Measurements from ENCODE around the gene BCLAF3.

BCLAF3 gene

DNA sequence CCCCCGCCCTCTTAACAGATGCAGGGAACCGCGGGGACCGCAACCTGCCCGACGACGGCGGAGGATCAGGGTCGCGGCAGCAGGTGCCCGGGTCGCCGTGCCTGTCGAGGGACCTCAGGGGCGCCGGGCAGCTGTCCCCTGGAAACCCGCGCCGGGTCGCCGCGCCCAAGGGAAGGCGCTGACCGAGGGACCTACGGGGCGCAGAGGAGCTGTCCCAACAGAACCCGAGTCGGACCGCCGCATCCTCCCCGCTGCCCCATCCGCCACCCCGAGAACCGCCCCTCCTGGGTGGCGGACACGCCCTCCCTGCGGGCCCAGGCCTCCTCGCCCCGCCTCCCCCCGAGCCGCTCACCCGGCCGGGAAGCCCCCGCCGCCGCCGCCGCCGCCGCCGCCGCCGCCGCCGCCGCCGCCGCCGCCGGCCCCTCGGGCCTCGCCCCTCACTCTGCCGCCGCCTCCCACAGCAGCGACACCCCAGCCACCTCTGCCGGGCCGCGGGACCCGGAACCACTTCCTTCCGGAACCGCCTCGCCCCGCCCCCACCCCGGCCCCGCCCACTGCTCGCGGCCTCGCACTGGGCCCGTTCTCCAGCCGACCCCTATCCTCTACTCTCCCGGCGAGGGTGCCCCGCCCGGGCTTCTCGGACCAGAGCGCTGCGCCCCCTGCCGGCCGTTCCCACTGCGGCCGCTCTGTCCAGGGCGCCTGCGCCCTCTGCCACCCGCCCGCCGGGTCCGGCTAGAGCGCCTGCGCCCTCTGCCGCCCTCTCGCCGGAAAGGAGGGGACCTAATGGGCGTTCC, at the start of gene BCLAF3:
BCLAF3 (minus strand) TSS at position 506 of the 794 bp plus-strand sequence. CDS start 20,797 bp downstream, outside the sequence.
- H3K27ac ChIP-seq = peak within 1 kb of the TSS; percentile 77
- H3K4me1 ChIP-seq (ENCODE audit: control insufficient read depth in 1 of 2, insufficient read depth in 1 of 2, low read depth in 1 of 2, low read length in 1 of 2) = peaks cover 4 to 14% of the 10 kb centered on the region in 2 experiments
- no peaks in the 10 kb centered on the region for H3K27me3 ChIP-seq
- peak within 1 kb of the TSS; percentile 67 to 72 for H3K4me3 ChIP-seq (ENCODE audit: low read depth in 1 of 2, low read length in 1 of 2)
- H3K36me3 ChIP-seq = no peaks in the 10 kb centered on the region
- TF ChIP-seq, protein P1, sequence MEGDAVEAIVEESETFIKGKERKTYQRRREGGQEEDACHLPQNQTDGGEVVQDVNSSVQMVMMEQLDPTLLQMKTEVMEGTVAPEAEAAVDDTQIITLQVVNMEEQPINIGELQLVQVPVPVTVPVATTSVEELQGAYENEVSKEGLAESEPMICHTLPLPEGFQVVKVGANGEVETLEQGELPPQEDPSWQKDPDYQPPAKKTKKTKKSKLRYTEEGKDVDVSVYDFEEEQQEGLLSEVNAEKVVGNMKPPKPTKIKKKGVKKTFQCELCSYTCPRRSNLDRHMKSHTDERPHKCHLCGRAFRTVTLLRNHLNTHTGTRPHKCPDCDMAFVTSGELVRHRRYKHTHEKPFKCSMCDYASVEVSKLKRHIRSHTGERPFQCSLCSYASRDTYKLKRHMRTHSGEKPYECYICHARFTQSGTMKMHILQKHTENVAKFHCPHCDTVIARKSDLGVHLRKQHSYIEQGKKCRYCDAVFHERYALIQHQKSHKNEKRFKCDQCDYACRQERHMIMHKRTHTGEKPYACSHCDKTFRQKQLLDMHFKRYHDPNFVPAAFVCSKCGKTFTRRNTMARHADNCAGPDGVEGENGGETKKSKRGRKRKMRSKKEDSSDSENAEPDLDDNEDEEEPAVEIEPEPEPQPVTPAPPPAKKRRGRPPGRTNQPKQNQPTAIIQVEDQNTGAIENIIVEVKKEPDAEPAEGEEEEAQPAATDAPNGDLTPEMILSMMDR (IDR thresholded peaks at IDR 0.05) = peak; percentile 89
- H3K9me3 ChIP-seq = no peaks in the 10 kb centered on the region

DNA sequence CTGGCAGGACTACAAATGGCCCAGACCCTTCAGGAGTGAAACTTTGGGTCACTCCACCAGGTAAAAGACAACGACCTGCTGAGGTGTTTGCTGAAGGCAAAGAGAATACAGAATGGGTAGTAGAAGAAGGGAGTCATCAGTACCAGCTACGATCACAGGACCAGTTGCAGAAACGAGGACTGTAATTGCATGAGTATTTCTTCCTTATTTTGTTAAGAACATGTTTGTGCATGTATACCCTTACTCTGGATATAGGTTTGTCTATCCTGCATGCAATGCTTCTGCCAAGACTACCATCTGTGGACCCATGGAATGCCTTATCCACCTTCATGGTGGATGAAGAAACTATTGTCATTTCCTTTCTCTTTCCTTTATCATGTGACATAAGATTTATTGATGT, 48.1 kb upstream of the BCLAF3 start:
- Histone ChIP-seq H3K4me3 (ENCODE audit: low read depth in 1 of 2, low read length in 1 of 2) (no peak overlapping the region), H3K4me1 (ENCODE audit: control insufficient read depth in 1 of 2, insufficient read depth in 1 of 2, low read depth in 1 of 2, low read length in 1 of 2) (no peaks in the 10 kb centered on the region), H3K9me3 (no peaks in the 10 kb centered on the region), H3K27ac (no peak overlapping the region), H3K36me3 (no peaks in the 10 kb centered on the region), H3K27me3 (no peaks in the 10 kb centered on the region)
- TF ChIP-seq, protein P1 (IDR thresholded peaks at IDR 0.05) = no peak

DNA sequence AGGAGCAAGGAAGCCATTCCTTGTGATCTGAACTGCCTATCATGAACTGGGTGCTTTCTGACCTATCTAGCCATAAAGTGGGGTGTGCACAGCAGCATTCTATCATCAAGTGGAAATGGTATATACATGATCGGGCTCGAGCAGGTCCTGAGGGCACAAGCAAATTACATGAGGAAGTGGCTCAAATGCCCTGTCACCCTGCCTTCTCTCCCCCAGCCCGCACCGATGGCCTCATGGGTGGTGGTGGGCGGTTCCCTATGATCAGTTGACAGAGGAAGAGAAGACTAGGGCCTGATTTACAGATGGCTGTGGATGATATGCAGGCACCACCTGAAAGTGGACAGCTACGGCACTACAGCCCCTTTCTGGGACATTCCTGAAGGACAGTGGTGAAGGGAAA, 46.3 kb upstream of the BCLAF3 start:
- H3K9me3 ChIP-seq = no peaks in the 10 kb centered on the region
- TF ChIP-seq, protein P1 (IDR thresholded peaks at IDR 0.05) = no peak
- no peak overlapping the region for H3K4me3 ChIP-seq (ENCODE audit: low read depth in 1 of 2, low read length in 1 of 2)
- H3K27me3 ChIP-seq = no peaks in the 10 kb centered on the region
- H3K27ac ChIP-seq = no peak overlapping the region
- H3K4me1 ChIP-seq (ENCODE audit: control insufficient read depth in 1 of 2, insufficient read depth in 1 of 2, low read depth in 1 of 2, low read length in 1 of 2) = no peaks in the 10 kb centered on the region
- no peaks in the 10 kb centered on the region for H3K36me3 ChIP-seq

DNA sequence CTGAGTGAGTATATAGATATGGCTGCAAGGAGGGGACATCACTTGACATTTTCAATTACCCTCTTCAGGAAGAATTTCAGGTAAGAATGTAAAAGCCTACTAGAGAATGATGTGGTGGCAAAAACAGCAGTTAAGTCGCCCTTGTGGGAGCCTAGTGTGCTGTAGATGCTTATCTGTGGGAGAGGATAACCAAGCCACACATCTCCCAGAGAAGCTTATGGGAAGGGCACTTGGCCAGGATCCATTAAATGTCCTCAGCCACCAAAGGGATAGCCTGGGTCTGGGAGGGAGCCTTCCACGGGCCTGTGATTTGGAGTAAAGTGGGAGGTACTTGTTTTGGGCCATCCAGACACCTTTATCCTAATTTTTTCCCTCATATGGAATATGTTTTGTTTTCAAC, 41.3 kb upstream of the BCLAF3 start:
- no peaks in the 10 kb centered on the region for H3K36me3 ChIP-seq
- no peaks in the 10 kb centered on the region for H3K27me3 ChIP-seq
- TF ChIP-seq, protein P1 (IDR thresholded peaks at IDR 0.05) = no peak
- H3K9me3 ChIP-seq = no peaks in the 10 kb centered on the region
- no peaks in the 10 kb centered on the region for H3K4me1 ChIP-seq (ENCODE audit: control insufficient read depth in 1 of 2, insufficient read depth in 1 of 2, low read depth in 1 of 2, low read length in 1 of 2)
- no peak overlapping the region for H3K27ac ChIP-seq
- H3K4me3 ChIP-seq (ENCODE audit: low read depth in 1 of 2, low read length in 1 of 2) = no peak overlapping the region

DNA sequence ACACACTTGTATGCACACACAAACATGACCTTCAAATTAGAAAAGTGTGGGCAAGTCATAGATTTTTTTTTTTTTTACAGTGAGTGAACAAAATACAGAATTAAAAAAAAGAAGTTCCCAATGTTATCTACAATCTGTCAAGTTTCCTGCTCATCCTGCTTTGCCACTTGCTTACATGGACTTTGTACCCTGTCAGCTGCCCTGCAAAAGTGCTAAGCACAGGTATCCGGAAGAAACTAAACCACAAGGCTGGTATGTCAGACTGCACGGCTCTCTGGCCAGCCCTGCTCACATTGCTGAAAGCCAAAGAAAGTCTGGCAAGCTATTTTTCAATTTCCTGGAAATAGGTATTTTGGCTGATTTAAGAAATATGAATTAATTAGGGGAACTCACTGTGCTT, 38.9 kb upstream of the BCLAF3 start:
- Histone ChIP-seq H3K9me3 (no peaks in the 10 kb centered on the region), H3K27me3 (no peaks in the 10 kb centered on the region), H3K27ac (no peak overlapping the region), H3K4me3 (ENCODE audit: low read depth in 1 of 2, low read length in 1 of 2) (no peak overlapping the region), H3K36me3 (no peaks in the 10 kb centered on the region), H3K4me1 (ENCODE audit: control insufficient read depth in 1 of 2, insufficient read depth in 1 of 2, low read depth in 1 of 2, low read length in 1 of 2) (no peaks in the 10 kb centered on the region)
- TF ChIP-seq, protein P1 (IDR thresholded peaks at IDR 0.05) = no peak

Measured in neutrophil (primary cell).